RPMI7951 (cell line): ENCODE results near the gene GDPD1. TPM values are rescaled to one million over a fixed set of nuclear protein-coding genes. Genes with fewer than 3 reads are reported as not detected.
"Not testable (repeated sequence)": the region's sequence is repeated elsewhere in the genome, so short reads cannot be mapped to it uniquely, and the experiment has no call there.

ENCODE experiments used
- DNase-seq: peaks from one replicate; pipeline ENCODE4 v3.0.0-alpha.2; 2012; ENCODE audit warnings: low read depth
- total RNA-seq: library from RNA; depleted of rRNA; stranded (reverse); fragments of >200 nt; shearing (Covaris generic); gene quantifications from 2 replicates; pipeline ENCODE4 v1.2.3, GENCODE V29; 2014; rRNA removed

GDPD1 gene
- 0.72 and 1.2 TPM in 2 replicates for total RNA-seq

GRCh38 chr17:59220328-59221158, at the start of gene GDPD1:
Gene GDPD1 (plus strand): TSS chr17:59220511. CDS start chr17:59220610, 99 bp downstream.
- DNase-seq = peak; percentile 84

GRCh38 chr17:59172436-59173004, 47.8 kb upstream of the GDPD1 start:
- DNase-seq = no peak

- DNase-seq = no peak
Measured at GRCh38 chr17:59174671-59175070, 45.6 kb upstream of the GDPD1 start.

- DNase-seq = no peak
Measured at GRCh38 chr17:59175076-59175475, 45.2 kb upstream of the GDPD1 start.

GRCh38 chr17:59178266-59178985, 41.9 kb upstream of the GDPD1 start:
- DNase-seq = no peak

- not testable (repeated sequence) for DNase-seq
Measured at GRCh38 chr17:59179601-59180000, 40.7 kb upstream of the GDPD1 start.

- no peak for DNase-seq
Measured at GRCh38 chr17:59180626-59181025, 39.7 kb upstream of the GDPD1 start.

- DNase-seq = no peak
Measured at GRCh38 chr17:59181481-59181880, 38.8 kb upstream of the GDPD1 start.

GRCh38 chr17:59185997-59186396, 34.3 kb upstream of the GDPD1 start:
- no peak for DNase-seq

GRCh38 chr17:59186850-59187249, 33.5 kb upstream of the GDPD1 start:
- no peak for DNase-seq

GRCh38 chr17:59190806-59191205, 29.5 kb upstream of the GDPD1 start:
- no peak for DNase-seq

GRCh38 chr17:59193336-59193862, 26.9 kb upstream of the GDPD1 start:
- DNase-seq = no peak

GRCh38 chr17:59199398-59199797, 20.9 kb upstream of the GDPD1 start:
- DNase-seq = no peak

- DNase-seq = no peak
Measured at GRCh38 chr17:59202320-59202719, 18.0 kb upstream of the GDPD1 start.

- no peak for DNase-seq
Measured at GRCh38 chr17:59219370-59219769, 941 bp upstream of the GDPD1 start.

GRCh38 chr17:59219992-59220327, 351 bp upstream of the GDPD1 start:
- no peak for DNase-seq

- no peak for DNase-seq
Measured at GRCh38 chr17:59221159-59221847, 992 bp downstream of the GDPD1 start.

- DNase-seq = no peak
Measured at GRCh38 chr17:59223813-59224212, 3.5 kb downstream of the GDPD1 start.

- not testable (repeated sequence) for DNase-seq
Measured at GRCh38 chr17:59228588-59228987, 8.3 kb downstream of the GDPD1 start.

GRCh38 chr17:59230764-59231163, 10.5 kb downstream of the GDPD1 start:
- no peak for DNase-seq

GRCh38 chr17:59234631-59235030, 14.3 kb downstream of the GDPD1 start:
- no peak for DNase-seq

GRCh38 chr17:59238906-59239305, 18.6 kb downstream of the GDPD1 start:
- no peak for DNase-seq
